Parathyroid adenoma (tissue), 2 donors: ENCODE data around the gene ITPK1.

ENCODE experiments used
- H2AFZ ChIP-seq: fragments of 300-600 bp; sonication (generic); one replicate; pipeline ENCODE4 v1.7.0; 2017; ENCODE audit warnings: antibody characterized with exemption, mild to moderate bottlenecking
- H3K27ac ChIP-seq: fragments of 300-600 bp; sonication (generic); one replicate; pipeline ENCODE4 v1.7.0; 2017
- H3K27me3 ChIP-seq: fragments of 300-600 bp; sonication (generic); one replicate; pipeline ENCODE4 v1.7.0; 2017; ENCODE audit warnings: low read length; ENCODE audit not compliant: control insufficient read depth, insufficient read depth
- H3K36me3 ChIP-seq: fragments of 300-600 bp; sonication (generic); one replicate; pipeline ENCODE4 v1.7.0; 2017; ENCODE audit warnings: low read length; ENCODE audit not compliant: control insufficient read depth, insufficient read depth
- H3K4me1 ChIP-seq: fragments of 300-600 bp; sonication (generic); one replicate; pipeline ENCODE4 v1.7.0; 2017; ENCODE audit warnings: control low read depth
- H3K4me2 ChIP-seq: fragments of 300-600 bp; sonication (generic); one replicate; pipeline ENCODE4 v1.7.0; 2017; ENCODE audit warnings: low read length
- H3K4me3 ChIP-seq: fragments of 300-600 bp; sonication (generic); one replicate; pipeline ENCODE4 v1.7.0; 2017; ENCODE audit warnings: low read depth, low read length
- H3K79me2 ChIP-seq: fragments of 300-600 bp; sonication (generic); one replicate; pipeline ENCODE4 v1.7.0; 2017; ENCODE audit warnings: control low read depth
- H3K9ac ChIP-seq: fragments of 300-600 bp; sonication (generic); one replicate; pipeline ENCODE4 v1.7.0; 2017; ENCODE audit warnings: mild to moderate bottlenecking
- H3K9me3 ChIP-seq: fragments of 300-600 bp; sonication (generic); one replicate; pipeline ENCODE4 v1.7.0; 2017; ENCODE audit warnings: low read length; ENCODE audit not compliant: control insufficient read depth
- TF ChIP-seq, protein P1 (sequence below): fragments of 300-600 bp; sonication (generic); IDR thresholded peaks from one replicate; pipeline ENCODE4 v1.7.0; 2017; ENCODE audit warnings: antibody characterized with exemption, mild to moderate bottlenecking
- donor health status: primary hyperparathyroidism.

The ITPK1 gene

DNA sequence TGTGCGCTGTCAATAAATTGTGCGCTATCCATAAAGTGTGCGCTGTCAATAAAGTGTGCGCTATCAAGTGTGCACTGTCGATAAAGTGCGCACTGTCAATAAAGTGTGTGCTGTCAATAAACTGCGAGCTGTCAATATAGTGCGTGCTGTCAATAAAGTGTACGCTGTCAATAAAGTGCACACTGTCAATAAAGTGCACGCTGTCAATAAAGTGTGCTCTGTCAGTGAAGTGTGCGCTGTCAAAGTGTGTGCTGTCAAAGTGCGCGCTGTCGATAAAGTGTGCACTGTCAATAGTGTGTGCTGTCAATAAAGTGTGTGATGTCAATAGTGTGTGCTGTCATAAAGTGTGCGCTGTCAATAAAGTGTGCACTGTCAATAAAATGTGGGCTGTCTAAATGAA, 195.7 kb downstream of the ITPK1 start:
- Histone ChIP-seq H3K4me2 (no peak overlapping the region), H3K4me3 (no peak overlapping the region), H3K9ac (no peak overlapping the region), H3K27me3 (no peaks in the 10 kb centered on the region), H3K36me3 (no peaks in the 10 kb centered on the region), H3K79me2 (peaks cover 19% of the 10 kb centered on the region), H2AFZ (no peak overlapping the region), H3K4me1 (peaks cover 10% of the 10 kb centered on the region), H3K27ac (no peak overlapping the region), H3K9me3 (no peaks in the 10 kb centered on the region)
- TF ChIP-seq, protein P1, sequence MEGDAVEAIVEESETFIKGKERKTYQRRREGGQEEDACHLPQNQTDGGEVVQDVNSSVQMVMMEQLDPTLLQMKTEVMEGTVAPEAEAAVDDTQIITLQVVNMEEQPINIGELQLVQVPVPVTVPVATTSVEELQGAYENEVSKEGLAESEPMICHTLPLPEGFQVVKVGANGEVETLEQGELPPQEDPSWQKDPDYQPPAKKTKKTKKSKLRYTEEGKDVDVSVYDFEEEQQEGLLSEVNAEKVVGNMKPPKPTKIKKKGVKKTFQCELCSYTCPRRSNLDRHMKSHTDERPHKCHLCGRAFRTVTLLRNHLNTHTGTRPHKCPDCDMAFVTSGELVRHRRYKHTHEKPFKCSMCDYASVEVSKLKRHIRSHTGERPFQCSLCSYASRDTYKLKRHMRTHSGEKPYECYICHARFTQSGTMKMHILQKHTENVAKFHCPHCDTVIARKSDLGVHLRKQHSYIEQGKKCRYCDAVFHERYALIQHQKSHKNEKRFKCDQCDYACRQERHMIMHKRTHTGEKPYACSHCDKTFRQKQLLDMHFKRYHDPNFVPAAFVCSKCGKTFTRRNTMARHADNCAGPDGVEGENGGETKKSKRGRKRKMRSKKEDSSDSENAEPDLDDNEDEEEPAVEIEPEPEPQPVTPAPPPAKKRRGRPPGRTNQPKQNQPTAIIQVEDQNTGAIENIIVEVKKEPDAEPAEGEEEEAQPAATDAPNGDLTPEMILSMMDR, result no peak

DNA sequence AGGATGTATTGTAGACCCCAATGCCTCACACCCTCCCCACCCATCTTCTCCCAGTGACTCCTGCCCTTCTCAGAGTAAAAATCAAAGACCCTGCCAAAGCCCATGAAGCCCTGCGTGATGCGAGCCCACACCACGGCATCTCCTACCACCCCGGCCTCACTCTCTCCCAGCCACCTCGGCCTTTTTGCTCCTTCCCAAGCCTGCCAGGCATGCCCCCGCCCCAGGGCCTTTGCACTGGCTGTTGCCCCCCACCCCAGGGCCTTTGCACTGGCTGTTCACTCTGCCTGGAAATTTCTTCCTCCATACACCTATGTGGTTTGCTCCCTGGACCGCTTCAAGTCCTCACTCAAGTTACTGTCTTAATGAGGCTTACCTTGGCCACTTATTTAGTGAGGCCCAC, 197.8 kb downstream of the ITPK1 start:
- Histone ChIP-seq H3K79me2 (no peaks in the 10 kb centered on the region), H2AFZ (no peak overlapping the region), H3K27me3 (no peaks in the 10 kb centered on the region), H3K9ac (no peak overlapping the region), H3K4me1 (peaks cover 10% of the 10 kb centered on the region), H3K36me3 (no peaks in the 10 kb centered on the region), H3K9me3 (no peaks in the 10 kb centered on the region), H3K4me2 (no peak overlapping the region), H3K27ac (no peak overlapping the region), H3K4me3 (no peak overlapping the region)
- TF ChIP-seq, protein P1, result no peak

DNA sequence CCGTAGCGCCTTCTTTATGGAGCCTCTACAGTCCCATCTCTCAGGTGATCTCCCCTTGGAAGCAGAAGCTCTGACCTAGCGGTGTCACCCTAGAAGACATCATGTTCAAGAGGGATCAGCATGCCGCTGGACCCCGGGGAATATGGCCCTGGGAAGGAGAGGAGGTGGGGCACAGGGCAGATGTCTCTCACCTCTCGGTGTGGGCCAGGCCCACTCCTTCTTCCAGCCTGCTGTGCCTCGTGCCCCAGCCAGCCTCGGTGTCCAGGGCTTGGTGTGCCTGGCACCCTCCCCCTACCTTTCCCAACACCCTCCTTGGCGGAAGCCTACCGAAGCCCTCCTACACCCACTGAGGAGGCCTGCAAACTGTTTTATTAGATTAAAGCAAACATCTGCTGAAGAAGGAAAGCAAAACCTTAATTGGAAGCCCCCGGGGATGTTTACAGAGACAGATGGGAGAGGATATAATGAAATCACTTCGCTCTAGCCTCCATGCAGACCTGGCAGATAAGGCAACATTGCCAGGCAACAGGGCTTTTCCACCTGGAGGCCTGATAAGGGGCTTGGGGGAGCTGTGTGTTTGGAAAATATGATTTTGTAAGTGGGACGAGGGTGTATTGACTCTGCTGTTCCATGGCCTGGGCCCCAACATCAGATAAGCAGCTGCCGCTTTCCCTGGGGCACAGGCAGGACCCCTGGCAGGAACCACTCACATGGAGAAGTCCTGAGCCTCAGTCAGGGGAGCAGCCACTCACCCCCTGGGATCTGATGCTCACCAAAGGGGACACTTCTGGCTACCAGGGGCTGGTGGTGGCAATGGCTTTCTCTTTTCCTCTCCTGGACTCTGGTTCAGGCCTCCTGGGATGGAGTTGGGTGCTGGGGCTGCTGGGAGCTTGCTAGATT, 198.4 kb downstream of the ITPK1 start:
- H2AFZ ChIP-seq, result no peak overlapping the region
- no peak overlapping the region for H3K9ac ChIP-seq
- peaks cover 8% of the 10 kb centered on the region for H3K4me1 ChIP-seq
- H3K4me3 ChIP-seq, result no peak overlapping the region
- H3K79me2 ChIP-seq, result no peaks in the 10 kb centered on the region
- TF ChIP-seq, protein P1, result no peak
- no peak overlapping the region for H3K4me2 ChIP-seq
- no peak overlapping the region for H3K27ac ChIP-seq
- no peaks in the 10 kb centered on the region for H3K27me3 ChIP-seq
- H3K9me3 ChIP-seq, result no peaks in the 10 kb centered on the region
- no peaks in the 10 kb centered on the region for H3K36me3 ChIP-seq

DNA sequence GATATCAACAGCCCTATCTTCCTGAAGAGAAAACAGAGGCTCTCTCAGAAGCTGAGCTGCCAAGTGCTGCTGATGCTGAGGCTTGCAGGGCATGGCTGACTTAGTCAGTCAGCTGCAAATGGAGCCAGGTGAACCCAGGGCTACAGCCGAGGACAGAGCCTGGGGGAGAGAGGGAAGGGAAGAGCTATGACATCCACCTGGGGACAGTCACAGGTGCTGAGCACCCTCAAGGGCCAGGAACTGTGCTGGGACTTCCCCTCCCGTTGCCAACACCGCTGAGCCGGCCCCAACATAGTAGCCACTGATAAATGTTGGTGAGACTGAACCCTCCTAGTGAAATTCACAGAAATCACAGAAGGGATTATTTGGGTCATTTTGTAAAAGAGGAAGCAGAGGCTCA, 199.5 kb downstream of the ITPK1 start:
- TF ChIP-seq, protein P1, result no peak
- no peak overlapping the region for H3K27ac ChIP-seq
- no peak overlapping the region for H3K4me2 ChIP-seq

More for the DNA sequence above, 199.5 kb downstream of the ITPK1 start:
- no peaks in the 10 kb centered on the region for H3K9me3 ChIP-seq
- H3K4me3 ChIP-seq, result no peak overlapping the region
- H3K27me3 ChIP-seq, result no peaks in the 10 kb centered on the region
- H3K9ac ChIP-seq, result no peak overlapping the region
- H3K79me2 ChIP-seq, result no peaks in the 10 kb centered on the region
- no peak overlapping the region for H2AFZ ChIP-seq
- no peaks in the 10 kb centered on the region for H3K4me1 ChIP-seq
- no peaks in the 10 kb centered on the region for H3K36me3 ChIP-seq
